ENCODE data around the gene ABCC5.

ABCC5 gene

DNA sequence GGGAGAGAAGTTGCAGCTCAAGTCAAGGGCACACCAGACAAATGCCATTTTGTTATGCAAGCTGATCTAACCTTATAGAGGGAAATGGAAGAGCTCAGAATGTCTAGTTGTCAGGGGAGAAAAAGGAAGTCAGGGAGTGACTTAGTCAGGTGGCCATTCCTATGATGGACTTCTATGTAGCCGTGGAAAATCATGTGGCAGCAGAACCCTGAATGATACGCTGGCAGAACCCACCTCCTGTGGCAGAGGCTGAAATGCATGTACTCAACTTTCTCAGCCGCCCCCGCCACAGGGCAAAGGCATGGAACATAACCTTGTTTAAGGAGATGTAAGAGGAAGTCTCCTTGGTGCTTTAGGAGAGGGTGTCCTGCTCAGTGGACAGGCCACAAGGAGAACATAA lies 95.3 kb downstream of the ABCC5 start:
- DNase-seq (ENCODE audit: low read depth) = no peak

DNA sequence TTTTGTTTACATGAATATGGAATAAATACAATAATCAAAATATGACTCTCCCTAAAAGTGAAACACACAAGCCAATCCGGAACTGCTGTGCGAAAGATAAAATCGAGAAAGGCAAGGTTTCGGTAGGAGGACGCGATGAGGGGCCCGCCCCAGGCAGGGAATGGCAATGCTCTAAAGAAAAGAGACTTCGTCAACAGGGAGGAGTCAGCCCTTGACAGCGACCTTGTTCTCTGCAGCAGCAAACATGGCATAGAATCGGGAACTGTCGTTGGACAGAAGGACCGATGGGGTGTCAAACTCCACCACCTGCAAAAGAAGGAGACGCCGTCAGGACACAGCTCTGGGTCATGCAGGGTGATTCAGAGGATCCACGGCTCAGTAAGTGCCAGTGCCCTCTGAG lies 96.6 kb downstream of the ABCC5 start:
- DNase-seq (ENCODE audit: low read depth) = no peak

DNA sequence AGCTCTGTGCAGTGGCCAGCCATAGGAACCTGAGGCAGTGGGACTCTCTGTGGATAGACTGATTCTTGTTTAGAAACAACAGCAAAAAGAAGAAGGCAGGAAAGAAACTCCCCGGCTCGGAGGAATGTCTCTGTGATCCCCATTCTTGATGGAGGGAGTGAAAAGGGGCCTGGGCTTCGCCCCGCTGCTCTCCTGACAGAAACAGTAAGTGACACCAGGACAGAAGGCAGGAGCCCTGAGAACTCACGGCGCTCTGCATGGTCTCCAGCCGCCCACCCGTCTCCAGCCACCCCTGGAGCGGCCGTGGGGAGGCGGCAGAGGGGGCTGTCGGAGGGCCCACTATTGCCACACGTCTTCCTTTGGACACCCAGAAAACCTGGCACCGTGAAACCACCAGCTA lies 97.3 kb downstream of the ABCC5 start:
- no peak for DNase-seq (ENCODE audit: low read depth)

DNA sequence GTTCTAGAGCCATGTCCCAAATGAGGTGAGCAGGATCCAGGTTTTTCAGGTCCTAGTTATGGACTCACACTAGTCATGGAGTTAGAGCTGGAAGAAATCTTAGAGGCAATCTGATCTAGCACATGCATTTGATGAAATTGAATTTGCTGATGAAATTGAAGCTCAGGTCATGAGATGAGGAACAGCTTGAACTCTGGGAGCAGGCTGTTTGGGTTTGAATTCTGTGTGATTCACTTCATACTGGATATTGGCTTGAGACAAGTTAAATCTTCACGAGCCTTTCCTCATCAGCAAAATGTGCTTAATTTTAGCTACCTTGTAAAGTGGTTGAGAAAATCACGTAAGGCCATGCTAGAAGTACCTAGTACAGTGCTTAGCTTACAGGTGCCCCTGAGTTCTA lies 99.5 kb downstream of the ABCC5 start:
- DNase-seq (ENCODE audit: low read depth) = no peak

DNA sequence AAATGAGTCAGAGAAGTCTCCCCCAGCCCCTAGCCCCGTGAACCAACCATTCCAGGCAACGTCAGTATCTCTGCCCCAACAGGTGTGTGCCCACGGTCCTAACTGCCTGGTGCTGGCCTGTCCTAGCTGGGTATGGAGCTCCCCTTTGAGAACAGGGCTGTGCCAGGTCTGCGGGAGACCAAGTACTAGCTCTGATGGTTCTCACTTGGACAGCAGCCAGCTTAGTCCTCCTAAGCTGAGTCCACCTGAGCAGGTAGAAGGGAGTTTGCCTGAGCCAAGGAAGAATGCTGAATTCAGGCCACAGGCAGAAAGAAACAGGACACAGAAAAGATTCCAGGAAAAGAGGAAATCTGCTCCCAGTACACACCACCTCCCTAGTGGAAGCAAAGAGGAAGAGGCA lies 99.9 kb downstream of the ABCC5 start:
- no peak for DNase-seq (ENCODE audit: low read depth)

DNA sequence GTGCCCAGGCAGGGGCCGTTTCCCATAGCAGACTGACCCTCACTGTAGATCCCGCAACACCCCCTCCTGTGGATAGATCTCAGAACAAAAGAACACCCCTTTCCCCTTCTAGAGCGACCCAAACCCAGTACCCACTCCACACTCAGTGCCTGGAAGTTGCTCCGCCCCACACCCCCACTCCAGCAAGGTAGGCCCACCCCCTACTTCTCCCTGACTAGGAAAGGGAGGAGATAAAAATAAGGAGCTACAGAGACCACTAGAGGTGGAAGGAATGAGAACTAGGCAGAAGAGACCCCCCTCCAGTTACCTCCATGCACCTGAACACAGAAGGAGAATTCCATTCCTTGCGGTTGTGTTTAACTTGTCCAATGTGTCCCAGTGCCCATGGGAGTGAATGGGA lies 102.8 kb downstream of the ABCC5 start:
- no peak for DNase-seq (ENCODE audit: low read depth)

DNA sequence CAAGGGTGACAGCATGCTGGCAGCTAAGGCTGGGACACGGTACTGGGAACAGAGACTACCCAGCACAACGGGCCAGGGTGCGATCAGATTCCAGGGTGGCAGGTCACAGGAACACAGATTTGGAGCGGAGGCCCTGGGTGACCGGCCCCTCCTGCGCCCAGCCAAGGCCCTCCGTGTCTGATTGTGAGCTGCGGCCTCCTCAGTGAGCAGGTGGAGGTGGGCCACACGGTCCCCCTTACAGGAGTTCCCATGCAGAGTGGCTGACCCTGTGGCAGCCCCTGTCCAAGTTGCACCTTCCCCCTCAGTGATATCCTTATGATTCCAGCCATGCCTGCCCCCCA lies 104.1 kb downstream of the ABCC5 start:
- DNase-seq (ENCODE audit: low read depth) = no peak

DNA sequence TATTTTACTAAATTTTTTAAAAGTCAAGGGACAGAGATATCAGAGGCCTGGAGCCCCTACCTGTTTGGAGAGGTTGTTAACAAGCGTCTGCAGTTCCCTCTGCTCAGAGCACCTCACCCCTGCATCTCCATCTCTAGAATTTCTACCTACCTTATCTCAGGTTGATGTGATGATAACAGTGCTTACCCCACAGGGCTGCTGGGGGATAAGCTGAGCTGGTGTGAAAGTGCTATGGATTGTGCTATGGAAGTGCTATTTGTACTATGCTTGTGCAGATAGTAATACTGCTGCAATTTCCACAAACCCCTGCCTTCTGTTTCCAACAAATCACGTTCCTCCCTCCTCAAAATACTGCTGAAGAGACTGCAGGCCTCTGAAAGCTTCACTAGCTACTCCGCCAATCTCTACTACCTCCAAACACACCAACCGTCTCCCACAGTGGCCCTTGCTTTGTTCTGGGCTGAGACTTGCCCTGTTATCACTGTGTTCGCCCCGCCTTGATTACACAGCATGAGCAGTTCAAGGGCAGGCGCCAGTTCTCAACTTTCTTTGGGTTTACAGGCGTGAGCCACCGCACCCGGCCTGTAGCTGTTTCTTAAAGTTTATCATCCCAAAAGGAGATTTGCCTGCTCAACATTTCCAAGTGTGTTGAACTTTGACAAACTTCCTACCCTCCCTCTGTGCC lies 104.6 kb downstream of the ABCC5 start:
- no peak for DNase-seq (ENCODE audit: low read depth)

DNA sequence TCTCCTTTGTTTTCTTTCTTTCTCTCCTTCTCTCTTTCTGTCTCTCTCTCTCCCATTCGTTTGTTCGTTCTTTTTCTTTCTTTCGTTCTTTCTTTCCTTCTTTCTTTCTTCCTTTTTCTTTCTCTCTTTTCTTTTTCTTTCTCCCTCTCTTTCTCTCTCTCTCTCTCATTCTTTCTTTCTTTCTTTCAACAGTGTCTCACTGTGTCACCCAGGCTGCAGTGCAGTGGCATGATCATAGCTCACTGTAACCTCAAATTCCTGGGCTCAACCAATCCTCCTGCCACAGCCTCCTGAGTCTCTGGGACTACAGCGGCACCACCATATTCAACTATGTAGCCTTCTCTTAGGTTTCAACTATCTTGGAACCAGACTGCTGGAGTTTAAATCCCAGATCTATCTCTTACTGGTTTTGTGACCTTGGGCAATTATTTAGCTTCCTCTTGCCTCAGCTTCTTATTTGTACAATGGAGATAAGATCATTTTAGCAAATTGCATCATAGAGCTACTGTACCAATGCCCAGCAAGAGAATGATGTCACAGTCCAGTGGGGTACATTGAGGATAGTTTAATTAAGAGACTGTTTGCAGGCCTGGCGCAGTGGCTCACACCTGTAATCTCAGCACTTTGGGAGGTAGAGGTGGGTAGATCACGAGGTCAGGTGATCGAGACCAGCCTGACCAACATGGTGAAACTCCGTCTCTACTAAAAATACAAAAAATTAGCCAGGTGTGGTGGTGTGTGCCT lies 105.7 kb downstream of the ABCC5 start:
- no peak for DNase-seq (ENCODE audit: low read depth)

DNA sequence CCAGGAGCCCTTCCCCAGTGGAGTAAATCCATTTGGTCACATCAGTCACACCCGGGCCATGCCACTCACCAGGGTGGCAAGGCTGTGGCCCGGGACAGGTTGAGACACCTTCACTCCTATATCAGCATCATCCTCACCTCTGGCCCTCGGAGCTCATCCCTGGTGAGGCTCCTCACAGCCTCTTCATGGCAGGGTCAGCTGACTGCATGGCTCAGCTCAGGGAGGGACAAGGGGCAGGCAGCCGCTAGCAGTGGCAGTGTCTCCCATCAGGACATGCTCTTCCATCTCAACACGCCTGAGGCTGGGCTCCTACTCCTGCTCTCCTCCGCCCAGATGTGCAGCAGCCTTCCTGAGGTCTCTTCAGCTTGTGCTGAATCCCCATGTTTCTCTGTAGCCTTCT lies 106.6 kb downstream of the ABCC5 start:
- no peak for DNase-seq (ENCODE audit: low read depth)

DNA sequence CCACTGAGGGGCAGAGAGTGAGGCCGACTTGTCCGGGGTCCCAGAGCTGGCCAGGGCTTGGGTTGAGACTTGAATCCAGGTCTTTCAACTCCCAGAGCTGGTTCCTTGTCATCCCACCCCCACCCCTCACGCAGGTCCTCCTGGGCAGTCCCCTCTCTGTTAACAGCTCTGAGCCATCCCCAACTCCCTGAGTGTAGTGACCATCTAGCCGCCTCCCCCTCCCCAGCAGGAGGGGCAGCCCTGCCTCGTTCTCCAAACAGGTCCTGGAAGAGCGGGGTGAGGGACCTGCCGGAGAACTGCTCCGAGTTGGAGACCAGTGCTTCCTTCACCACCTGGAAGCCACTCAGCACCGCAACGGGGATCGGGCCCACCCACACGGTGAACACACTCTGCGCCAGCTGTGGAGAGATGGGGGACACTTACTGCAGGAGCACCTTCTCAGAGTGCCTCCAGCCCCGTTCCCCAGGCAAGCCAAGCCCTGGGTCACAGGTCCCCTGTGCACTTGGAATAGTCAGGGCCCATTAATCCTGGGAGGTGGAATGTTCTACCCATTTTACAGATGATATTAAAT lies 108.6 kb downstream of the ABCC5 start:
- DNase-seq (ENCODE audit: low read depth) = no peak

DNA sequence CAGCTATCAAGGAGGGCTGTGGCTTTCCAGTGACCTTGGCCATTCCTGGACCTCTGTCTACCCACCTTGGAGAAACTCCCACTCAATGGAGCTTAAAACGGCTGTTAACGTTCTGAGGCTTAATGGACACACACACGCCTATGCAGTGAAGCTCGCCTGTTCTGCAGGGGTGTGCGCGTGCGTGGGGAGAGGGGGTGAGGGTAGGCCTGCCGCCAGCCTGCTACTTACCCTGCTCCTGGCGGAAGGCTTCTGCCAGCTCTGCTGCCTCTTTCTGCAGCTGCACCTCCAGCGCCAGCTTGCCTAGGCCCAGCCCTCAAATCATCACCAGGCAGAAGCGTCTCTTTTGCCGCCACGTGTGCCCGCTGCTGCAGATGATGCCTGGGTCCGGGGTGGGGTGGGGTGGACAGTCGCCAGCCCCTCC lies 109.8 kb downstream of the ABCC5 start:
- DNase-seq (ENCODE audit: low read depth) = no peak

DNA sequence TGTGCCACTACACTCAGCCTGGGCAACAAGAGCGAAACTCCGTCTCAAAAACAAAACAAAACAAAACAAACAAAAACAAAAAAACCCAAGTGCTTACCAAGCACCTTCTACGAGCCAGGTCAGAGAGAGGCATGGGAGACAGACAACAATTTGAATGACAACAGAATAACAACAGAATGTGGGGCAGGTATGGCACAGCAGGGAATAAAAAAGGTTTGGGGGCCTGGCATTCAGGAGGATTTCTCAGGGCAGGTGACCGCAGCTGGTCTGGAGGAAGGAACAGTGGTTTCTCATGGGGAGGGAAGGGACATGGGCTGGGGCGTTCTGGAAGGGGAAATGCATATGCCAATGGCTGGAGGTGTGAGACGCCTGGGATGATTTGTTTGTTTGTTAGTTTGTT lies 110.5 kb downstream of the ABCC5 start:
- DNase-seq (ENCODE audit: low read depth) = no peak

DNA sequence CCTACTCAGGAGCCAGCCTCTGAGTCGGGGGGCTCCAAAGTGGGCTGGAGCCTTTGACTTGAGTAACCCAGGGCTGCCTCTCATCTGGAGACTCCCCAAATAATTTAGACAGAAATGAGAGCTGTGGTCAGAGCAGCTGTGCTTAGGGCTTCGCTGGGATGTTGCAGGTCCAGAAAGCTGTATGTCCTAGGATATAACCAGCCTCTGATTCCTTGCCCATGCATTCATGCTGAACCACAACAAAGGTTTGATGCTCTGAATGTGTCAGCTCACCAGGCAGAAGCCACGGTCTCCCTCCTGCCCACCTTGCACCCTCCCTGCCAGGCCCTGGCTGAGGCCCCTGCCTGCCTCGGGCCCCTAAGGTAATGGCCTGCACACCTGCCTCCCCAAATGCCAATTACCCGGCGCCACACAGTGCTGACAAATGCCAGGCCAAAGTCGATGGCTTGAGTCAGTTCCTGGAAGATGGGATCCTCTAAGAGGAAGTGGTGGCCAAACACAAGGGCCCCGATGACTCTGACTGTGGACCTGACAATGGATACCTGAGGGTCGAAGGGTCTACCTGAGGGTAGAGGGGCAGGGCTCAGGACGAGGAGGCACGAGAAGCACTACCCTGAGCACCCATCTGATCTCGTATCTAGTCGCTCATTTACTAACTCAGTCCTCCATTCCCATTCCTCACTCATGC lies 111.3 kb downstream of the ABCC5 start:
- no peak for DNase-seq (ENCODE audit: low read depth)

DNA sequence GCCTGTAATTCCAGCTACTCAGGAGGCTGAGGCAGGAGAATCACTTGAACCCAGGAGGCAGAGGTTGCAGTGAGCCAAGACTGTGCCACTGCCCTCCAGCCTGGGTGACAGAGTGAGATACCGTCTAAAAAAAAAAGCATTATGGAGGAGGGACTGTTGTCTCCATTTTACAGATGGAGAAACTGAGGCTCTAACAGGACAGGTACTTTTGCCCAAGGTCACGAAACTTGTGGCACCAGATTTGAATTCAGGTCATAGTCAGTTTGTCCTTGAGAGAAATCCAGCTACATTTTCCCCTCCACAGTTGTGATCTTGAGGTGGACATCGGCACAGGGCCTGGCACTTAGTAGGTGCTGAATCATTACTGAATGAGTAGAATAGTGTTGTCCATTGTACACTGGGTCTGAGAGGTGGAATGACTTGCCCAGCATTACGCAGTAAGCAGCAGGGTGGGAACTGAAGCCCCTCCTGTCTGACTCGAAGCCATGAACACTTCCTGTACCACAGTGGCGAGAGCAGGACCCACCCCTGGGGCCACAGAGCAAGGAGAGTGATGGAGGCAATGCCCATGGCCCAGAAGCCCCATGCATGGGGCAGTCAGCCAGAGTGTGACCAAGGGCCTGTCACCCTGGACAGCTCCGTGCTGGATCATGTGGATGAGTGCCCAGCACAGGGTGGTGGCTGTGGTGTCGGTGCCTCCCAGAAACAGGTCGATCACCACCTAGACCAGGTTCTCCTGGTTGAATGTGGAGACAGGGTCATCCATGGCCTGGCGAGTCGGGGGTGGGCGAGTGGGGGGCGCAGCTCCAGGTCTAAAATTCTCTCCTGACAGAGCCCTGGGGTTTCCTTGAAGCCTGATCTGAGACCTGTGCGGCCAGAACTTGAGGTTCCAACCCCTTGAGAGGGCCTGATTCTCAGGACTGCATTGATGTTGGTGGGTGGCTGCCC lies 112.6 kb downstream of the ABCC5 start:
- DNase-seq (ENCODE audit: low read depth) = no peak

DNA sequence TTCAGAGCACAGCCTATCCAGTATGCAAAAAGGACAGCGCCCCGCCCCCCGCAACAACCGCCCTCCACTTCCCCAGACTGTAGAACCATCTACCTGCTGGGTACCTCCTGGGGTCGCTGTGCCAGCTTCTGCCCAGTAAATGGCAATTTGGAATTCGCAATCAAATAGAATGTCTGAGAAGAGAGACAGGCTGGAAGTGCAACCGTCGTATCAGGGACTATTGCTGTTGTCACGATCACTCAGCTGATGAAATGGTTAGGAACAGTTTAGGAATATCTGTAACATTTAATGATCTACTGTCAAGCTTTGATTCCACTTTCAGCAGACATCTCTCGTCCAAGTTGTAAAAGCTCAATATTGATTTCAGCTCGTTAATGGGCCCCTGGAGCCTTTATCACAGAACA lies 119.7 kb downstream of the ABCC5 start:
- no peak for DNase-seq (ENCODE audit: low read depth)

DNA sequence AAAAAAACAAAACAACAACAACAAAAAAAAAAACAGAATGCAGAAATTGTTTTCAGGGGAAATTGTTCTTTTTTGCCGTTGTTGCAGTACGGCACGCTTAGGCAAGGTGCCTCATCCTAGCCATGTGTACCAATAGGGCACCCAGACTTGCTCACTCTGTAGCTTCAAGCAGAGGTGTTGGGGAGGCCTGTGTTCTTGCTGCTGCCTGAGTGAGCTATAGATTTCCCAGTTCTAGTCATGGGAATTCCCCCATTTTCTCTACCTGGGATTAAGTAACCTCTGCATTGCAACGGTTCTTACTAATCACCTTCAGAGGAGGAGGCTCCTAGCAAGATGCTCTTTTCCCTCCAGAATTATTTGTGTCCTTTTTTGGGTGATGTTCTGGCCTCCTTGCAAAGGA lies 120.1 kb downstream of the ABCC5 start:
- DNase-seq (ENCODE audit: low read depth) = no peak

DNA sequence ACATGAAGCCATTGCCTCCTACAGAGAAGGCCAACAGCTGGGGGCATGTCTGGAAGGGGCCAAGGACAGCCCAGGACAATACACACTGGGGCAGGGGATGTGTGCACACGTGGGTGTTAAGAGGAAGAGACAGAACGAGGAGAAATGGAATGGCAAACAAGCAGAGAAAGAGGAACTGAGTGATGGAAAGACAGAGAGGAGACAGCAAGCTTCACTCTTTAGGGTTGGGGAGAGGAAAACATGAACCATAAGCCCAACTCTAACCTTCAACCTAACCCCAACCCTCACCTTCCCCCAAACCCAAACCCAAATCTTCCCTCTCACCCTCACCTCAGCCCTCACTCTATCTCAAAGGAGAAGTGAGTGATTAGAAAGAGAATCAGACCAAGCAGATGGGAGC lies 121.1 kb downstream of the ABCC5 start:
- no peak for DNase-seq (ENCODE audit: low read depth)

DNA sequence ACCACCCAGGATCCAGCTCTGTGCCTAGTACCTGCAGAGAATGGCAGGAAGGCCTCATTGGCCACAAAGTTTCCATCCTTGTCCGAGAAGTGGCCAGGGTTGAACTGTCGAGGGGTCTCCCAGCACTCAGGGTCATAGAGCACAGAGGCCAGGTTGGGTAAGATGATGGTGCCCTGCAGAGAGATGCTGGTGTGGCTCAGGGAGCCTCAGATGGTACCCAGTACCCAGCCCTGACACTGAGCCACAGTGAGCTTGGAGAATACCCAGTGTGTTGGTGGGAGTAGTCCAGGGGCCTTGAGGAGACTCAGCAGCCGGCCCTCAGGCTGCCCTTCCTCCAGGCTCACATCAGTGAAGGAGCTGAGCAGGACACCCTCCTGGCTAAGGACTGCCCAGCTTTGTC lies 121.5 kb downstream of the ABCC5 start:
- no peak for DNase-seq (ENCODE audit: low read depth)

DNA sequence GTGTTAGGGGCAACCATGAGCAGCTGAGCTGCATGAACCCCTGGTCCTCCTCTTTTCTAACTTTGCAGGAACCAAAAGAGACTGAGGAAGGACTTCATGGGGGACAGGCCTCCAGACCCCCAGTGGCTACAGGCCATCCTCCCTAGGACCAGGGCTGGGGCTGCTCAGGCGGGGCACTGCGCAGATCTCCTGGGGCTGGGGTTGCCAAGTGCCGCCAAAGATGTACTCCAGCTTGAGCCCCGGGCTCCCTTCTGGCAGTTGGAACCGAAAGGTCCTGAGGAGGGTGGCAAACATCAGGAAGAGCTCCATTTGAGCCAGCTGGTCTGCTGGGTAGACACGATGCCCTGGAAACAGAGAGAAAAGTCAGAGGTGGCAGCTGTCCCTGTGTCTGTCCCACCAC lies 121.9 kb downstream of the ABCC5 start:
- no peak for DNase-seq (ENCODE audit: low read depth)

DNA sequence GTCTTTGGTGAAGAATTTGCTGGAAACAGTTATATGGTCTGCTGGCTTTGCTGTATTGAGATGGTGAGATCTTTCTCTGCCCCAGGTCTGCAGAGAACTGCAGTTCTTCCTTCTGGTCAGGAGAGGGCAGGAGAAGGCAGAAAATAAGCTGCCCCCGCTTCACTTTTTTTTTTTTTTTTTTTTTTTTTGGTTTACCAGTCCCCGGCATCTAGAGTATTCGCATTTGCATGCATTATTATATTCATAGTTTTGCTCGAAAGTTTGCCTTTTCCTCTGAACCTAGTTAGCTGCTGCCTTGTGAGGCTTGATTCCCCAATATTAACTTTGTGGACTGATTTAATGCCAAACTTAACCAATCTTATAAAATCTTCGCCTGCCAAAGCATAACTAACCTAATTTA lies 122.4 kb downstream of the ABCC5 start:
- no peak for DNase-seq (ENCODE audit: low read depth)

DNA sequence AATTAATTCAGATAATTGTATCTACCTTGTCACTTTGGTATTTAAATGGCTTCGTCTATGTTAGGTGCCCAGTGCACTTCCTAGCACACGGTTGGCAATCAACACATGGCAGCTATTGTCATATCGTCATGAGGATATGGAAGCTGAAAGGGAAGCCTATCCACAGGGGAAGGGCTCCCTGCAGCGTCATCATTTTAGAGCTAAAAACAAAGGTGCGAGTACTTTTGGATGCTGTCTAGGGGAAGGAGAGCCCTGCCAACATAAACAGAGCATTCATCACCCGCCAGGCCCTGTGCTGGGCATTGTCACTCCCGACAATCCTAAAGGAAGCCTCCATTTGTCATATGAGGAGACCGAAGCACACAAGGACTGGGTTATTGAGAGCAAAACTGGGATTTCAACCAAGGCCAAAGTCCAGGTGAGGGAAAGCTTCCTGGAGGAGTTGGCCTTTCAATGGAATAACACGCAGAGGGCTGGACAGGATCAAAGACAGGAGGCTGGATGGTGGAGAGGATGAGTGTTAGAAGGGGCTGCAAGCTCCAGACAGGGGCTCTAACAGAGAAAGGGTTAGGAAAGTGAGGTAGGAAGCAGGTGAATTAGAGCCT lies 125.0 kb downstream of the ABCC5 start:
- no peak for DNase-seq (ENCODE audit: low read depth)
